T-cell (primary cell): Measurements from ENCODE around the gene CNTNAP2. TPM values are rescaled to one million over a fixed set of nuclear protein-coding genes. Genes with fewer than 3 reads are reported as not detected.

ENCODE experiments used
- ATAC-seq, 4 experiments: fragments of 200-7000 bp in 3 of 4; fragments of 150-1000 bp in 1 of 4; cut with Tn5 transposase; replicated peaks in 1 of 4; 1 replicate in 3 of 4; 2 replicates in 1 of 4; pipeline ENCODE4 v1.10.0; 2021; ENCODE audit warnings: moderate library complexity in 3 of 4, mild to moderate bottlenecking in 2 of 4, moderate number of reproducible peaks in 1 of 4
- CTCF ChIA-PET, 2 donors: fragments of 300-600 bp; sonication (Branson Sonifier 250); formaldehyde crosslinking; loops; one replicate each; lab custom pipeline; 2022; ENCODE audit warnings: antibody characterized with exemption in 2 of 2; lab: Charles Lee
- POLR2A ChIA-PET, 2 donors: fragments of 300-600 bp; sonication (Branson Sonifier 250); formaldehyde crosslinking; loops; one replicate each; lab custom pipeline; 2022; ENCODE audit warnings: antibody characterized with exemption in 2 of 2; lab: Charles Lee
- DNase-seq, 35 experiments: peaks; one replicate each; pipeline versions ENCODE4 v3.0.0 to v3.0.0-alpha.2; 2013 to 2023
- H3K27ac ChIP-seq: one replicate; pipeline ENCODE4 v1.5.1; 2013; ENCODE audit warnings: low read length
- H3K27me3 ChIP-seq, 2 experiments: replicated peaks in 1 of 2; 1 replicate in 1 of 2; 2 replicates in 1 of 2; pipeline versions ENCODE4 v1.6.1 to v1.7.0; 2013; ENCODE audit warnings: low read length in 1 of 2, mixed read lengths in 1 of 2; ENCODE audit not compliant: control insufficient read depth in 2 of 2, insufficient read depth in 2 of 2; ENCODE audit errors: extremely low read depth in 1 of 2
- H3K36me3 ChIP-seq, 2 donors: 1 replicate in 1 of 2; 2 replicates in 1 of 2; pipeline versions ENCODE4 v1.6.1 to v1.7.0; 2013; ENCODE audit warnings: low read length in 1 of 2; ENCODE audit not compliant: control insufficient read depth in 2 of 2, insufficient read depth in 1 of 2; ENCODE audit errors: extremely low read depth in 1 of 2
- H3K4me1 ChIP-seq, 2 experiments: 1 replicate in 1 of 2; 2 replicates in 1 of 2; pipeline versions ENCODE4 v1.6.1 to v1.7.0; 2013; ENCODE audit warnings: low read length in 2 of 2, mixed read lengths in 1 of 2; ENCODE audit not compliant: insufficient read depth in 2 of 2, control insufficient read depth in 1 of 2; ENCODE audit errors: extremely low read depth in 1 of 2
- H3K4me3 ChIP-seq, 2 donors: 1 replicate in 1 of 2; 2 replicates in 1 of 2; pipeline versions ENCODE4 v1.5.1 to v1.7.0; 2013; ENCODE audit warnings: mild to moderate bottlenecking in 2 of 2, low read length in 1 of 2, moderate library complexity in 1 of 2; ENCODE audit not compliant: control insufficient read depth in 1 of 2; ENCODE audit errors: extremely low read depth in 1 of 2
- H3K9me3 ChIP-seq: 2 replicates; pipeline ENCODE4 v1.7.0; 2013
- H3K27ac Mint-ChIP-seq, 2 donors: one replicate each; pipeline ENCODE4 v1.8.0; 2020 to 2021; ENCODE audit warnings: mild to moderate bottlenecking in 2 of 2, mixed read lengths in 2 of 2
- H3K27me3 Mint-ChIP-seq, 2 donors: one replicate each; pipeline ENCODE4 v1.8.0; 2021 to 2022; ENCODE audit warnings: mixed read lengths in 2 of 2
- H3K36me3 Mint-ChIP-seq: one replicate; pipeline ENCODE4 v1.8.0; 2021; ENCODE audit warnings: mixed read lengths
- H3K4me1 Mint-ChIP-seq, 3 donors: one replicate each; pipeline ENCODE4 v1.8.0; 2020 to 2022; ENCODE audit warnings: mixed read lengths in 3 of 3, mild to moderate bottlenecking in 1 of 3
- H3K4me3 Mint-ChIP-seq, 3 donors: one replicate each; pipeline ENCODE4 v1.8.0; 2020 to 2022; ENCODE audit warnings: mild to moderate bottlenecking in 3 of 3, mixed read lengths in 3 of 3, moderate library complexity in 3 of 3
- H3K9me3 Mint-ChIP-seq, 3 donors: one replicate each; pipeline ENCODE4 v1.8.0; 2020 to 2022; ENCODE audit warnings: mixed read lengths in 3 of 3
- WGBS: methylation state at CpG from one replicate; pipeline ENCODE4 v1.1.5; 2013; ENCODE audit warnings: missing lambda C conversion rate; ENCODE audit not compliant: insufficient coverage; 5-methylcytosine and 5-hydroxymethylcytosine counted together
- total RNA-seq, 35 experiments: library from RNA in 6 of 35; stranded (reverse) in 6 of 35; fragments of 120-200 nt in 1 of 35; gene quantifications; one replicate each; pipeline versions ENCODE4 v1.2.1 to v1.2.4 and lab custom pipeline; 2013 to 2026

Gene CNTNAP2
- total RNA-seq, 5 donors from 2014 or later (not counting 1 experiment from before 2014, with no cell fraction given) = 0.15 to 0.72 (median 0.21) TPM

DNA sequence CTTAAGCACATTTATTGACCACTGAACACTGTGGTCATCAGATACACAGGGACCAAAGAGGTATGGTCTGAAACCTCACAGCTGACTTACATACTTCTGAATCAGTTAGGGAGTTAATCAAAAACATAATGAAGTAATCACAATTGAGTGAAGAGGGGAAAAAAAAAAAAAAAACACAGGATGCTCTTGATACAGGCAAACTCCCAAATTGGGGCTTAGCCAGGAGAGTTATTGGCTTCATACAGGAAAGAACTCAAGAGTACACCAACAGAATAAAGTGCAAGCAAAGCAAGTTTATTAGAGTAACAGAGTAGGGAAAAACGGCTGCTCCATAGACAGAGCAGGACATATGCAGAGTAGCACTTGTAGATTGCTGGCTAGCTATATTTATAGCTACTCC is 917.0 kb downstream of the CNTNAP2 start:
- WGBS = no CpG with 5 or more reads among the region's 1 CpG

GRCh38 chr7:147041438-147041837 is 924.8 kb downstream of the CNTNAP2 start:
- Histone ChIP-seq H3K9me3 (no peaks in the 10 kb centered on the region), H3K27ac (no peak overlapping the region), H3K27me3 (no peaks in the 10 kb centered on the region), H3K4me1 (no peaks in the 10 kb centered on the region), H3K36me3 (no peaks in the 10 kb centered on the region), H3K4me3 (no peak overlapping the region)
- DNase-seq (no peak), ATAC-seq (no peak)
- Mint-ChIP-seq H3K4me3 (no peak overlapping the region), H3K27ac (no peak overlapping the region), H3K27me3 (no peaks in the 10 kb centered on the region), H3K9me3 (peaks cover 6 to 24% (median 18%) of the 10 kb centered on the region in 3 donors), H3K36me3 (no peaks in the 10 kb centered on the region), H3K4me1 (no peaks in the 10 kb centered on the region)
- ChIA-PET CTCF (no interaction called here), POLR2A (no interaction called here)
- WGBS = 60% methylated on average over 1 of the region's 2 CpGs

More for the DNA sequence above, 917.0 kb downstream of the CNTNAP2 start:
- no peaks in the 10 kb centered on the region for H3K36me3 Mint-ChIP-seq
- H3K27me3 Mint-ChIP-seq = no peaks in the 10 kb centered on the region
- Histone ChIP-seq H3K4me3 (no peak overlapping the region), H3K27ac (no peak overlapping the region), H3K36me3 (no peaks in the 10 kb centered on the region), H3K9me3 (no peaks in the 10 kb centered on the region), H3K27me3 (no peaks in the 10 kb centered on the region), H3K4me1 (no peaks in the 10 kb centered on the region)
- DNase-seq (no peak), ATAC-seq (no peak)
- no peaks in the 10 kb centered on the region for H3K4me1 Mint-ChIP-seq
- no peak overlapping the region for H3K27ac Mint-ChIP-seq
- CTCF ChIA-PET = no interaction called here
- POLR2A ChIA-PET = no interaction called here
- no peak overlapping the region for H3K4me3 Mint-ChIP-seq
- peaks cover 6 to 23% (median 14%) of the 10 kb centered on the region in 3 donors for H3K9me3 Mint-ChIP-seq

DNA sequence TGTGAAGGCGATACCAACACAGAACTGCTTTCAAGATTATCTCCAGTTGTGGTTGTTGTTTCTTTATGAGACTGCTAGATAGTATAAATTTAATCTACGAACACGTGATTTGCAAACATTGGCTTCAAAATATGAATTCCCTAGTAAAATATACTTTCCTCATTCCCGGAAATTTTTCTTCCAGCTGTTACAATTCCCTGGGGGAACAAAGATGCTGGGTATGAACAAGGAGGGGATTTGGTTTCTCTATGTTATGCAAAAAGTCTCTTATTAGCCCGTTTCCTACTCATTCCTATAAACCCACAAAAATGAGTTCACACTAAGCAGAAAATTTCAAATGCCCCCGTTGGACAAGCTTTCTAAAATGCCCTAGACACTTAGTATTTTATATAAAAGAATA is 928.3 kb downstream of the CNTNAP2 start:
- Histone ChIP-seq H3K4me1 (no peaks in the 10 kb centered on the region), H3K4me3 (no peak overlapping the region), H3K27ac (no peak overlapping the region), H3K27me3 (no peaks in the 10 kb centered on the region), H3K36me3 (no peaks in the 10 kb centered on the region), H3K9me3 (no peaks in the 10 kb centered on the region)
- H3K27ac Mint-ChIP-seq = no peak overlapping the region
- WGBS = no CpG with 5 or more reads among the region's 6 CpGs
- no peak overlapping the region for H3K4me3 Mint-ChIP-seq
- ATAC-seq (no peak), DNase-seq (no peak)
- POLR2A ChIA-PET = no interaction called here
- no peaks in the 10 kb centered on the region for H3K4me1 Mint-ChIP-seq
- peaks cover 10 to 20% (median 11%) of the 10 kb centered on the region in 3 donors for H3K9me3 Mint-ChIP-seq
- H3K27me3 Mint-ChIP-seq = no peaks in the 10 kb centered on the region
- CTCF ChIA-PET = interaction anchor here in 1 of 2 donors (0.6 kb wide), 1 partner anchor 1323 kb away, joined by 3 read pairs; no protein-coding TSS in a partner anchor
- H3K36me3 Mint-ChIP-seq = no peaks in the 10 kb centered on the region

DNA sequence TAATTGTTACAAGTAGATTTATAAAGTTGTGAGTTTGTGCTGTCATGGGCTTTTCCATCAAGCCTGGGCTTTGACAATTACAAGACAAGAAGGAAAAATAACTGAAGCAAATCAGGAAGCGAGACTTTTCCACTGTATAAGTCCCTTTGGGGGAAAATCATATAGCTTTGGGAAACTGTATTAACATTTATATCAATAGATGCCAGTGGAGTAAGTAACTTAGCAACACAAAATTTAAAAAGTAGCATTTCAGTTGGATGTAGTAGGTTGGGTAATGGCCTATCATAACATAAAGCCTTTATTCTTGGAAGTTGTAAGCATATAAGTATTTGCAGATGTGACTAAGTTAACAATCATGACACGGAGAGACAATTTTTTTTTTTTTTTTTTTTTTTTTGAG is 931.1 kb downstream of the CNTNAP2 start:
- POLR2A ChIA-PET = no interaction called here
- no peaks in the 10 kb centered on the region for H3K27me3 Mint-ChIP-seq
- H3K27ac ChIP-seq = no peak overlapping the region
- no peak overlapping the region for H3K4me3 ChIP-seq
- no peak overlapping the region for H3K4me3 Mint-ChIP-seq
- ATAC-seq (no peak), DNase-seq (no peak)
- no peaks in the 10 kb centered on the region for H3K4me1 ChIP-seq
- no CpG with 5 or more reads among the region's 2 CpGs for WGBS
- H3K9me3 Mint-ChIP-seq = peaks cover 4 to 16% (median 13%) of the 10 kb centered on the region in 3 donors
- H3K9me3 ChIP-seq = no peaks in the 10 kb centered on the region
- H3K27ac Mint-ChIP-seq = no peak overlapping the region
- H3K36me3 Mint-ChIP-seq = no peaks in the 10 kb centered on the region
- CTCF ChIA-PET = no interaction called here
- H3K27me3 ChIP-seq = no peaks in the 10 kb centered on the region
- H3K4me1 Mint-ChIP-seq = no peaks in the 10 kb centered on the region
- no peaks in the 10 kb centered on the region for H3K36me3 ChIP-seq

DNA sequence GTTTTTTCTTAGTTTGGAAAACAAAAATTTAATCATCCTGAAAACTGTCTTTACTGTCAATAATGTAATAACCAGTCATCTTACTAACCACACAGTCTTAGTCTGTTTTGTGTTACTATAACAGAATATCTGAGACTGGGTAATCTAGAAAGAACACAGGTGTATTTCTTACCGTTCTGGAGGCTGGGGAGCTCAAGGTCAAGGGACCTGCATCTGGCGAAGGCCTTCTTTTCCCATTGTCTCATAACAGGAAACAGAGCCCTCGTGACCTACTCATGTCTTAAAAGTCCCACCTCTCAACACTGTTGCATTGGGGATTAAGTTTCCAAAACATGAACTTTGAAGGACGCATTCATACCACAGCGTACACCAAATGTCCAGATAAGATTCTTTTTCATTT is 932.3 kb downstream of the CNTNAP2 start:
- Histone ChIP-seq H3K4me1 (no peaks in the 10 kb centered on the region), H3K4me3 (no peak overlapping the region), H3K27me3 (no peaks in the 10 kb centered on the region), H3K27ac (no peak overlapping the region), H3K36me3 (no peaks in the 10 kb centered on the region), H3K9me3 (no peaks in the 10 kb centered on the region)
- Mint-ChIP-seq H3K4me1 (no peaks in the 10 kb centered on the region), H3K4me3 (no peak overlapping the region), H3K36me3 (no peaks in the 10 kb centered on the region), H3K9me3 (peaks cover 4 to 20% (median 13%) of the 10 kb centered on the region in 3 donors), H3K27ac (no peak overlapping the region), H3K27me3 (no peaks in the 10 kb centered on the region)
- no peak for ATAC-seq
- DNase-seq = no peak
- WGBS = 90% methylated on average over 2 of the region's 5 CpGs
- POLR2A ChIA-PET = no interaction called here
- CTCF ChIA-PET = no interaction called here

DNA sequence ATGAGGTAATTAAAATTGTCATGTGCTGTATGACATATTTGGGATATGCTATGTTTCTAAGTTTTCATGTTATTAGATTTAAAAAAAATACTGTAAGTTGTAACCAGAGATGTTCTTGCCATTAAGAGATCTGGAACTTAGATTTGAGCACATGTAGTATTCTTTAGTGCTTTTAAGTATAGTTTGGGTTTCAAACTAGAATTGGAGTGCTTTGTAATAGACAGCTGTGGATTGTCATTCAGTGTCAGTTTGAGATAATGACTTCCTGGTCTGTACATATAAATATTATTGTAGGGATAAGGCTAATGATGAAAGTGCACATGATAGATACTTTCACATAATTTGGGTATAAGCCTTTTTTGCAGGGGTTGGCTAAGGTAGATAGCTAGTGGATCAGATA is 936.2 kb downstream of the CNTNAP2 start:
- ATAC-seq (no peak), DNase-seq (no peak)
- Histone ChIP-seq H3K4me1 (no peaks in the 10 kb centered on the region), H3K27ac (no peak overlapping the region), H3K4me3 (no peak overlapping the region), H3K9me3 (no peaks in the 10 kb centered on the region), H3K27me3 (no peaks in the 10 kb centered on the region), H3K36me3 (no peaks in the 10 kb centered on the region)
- POLR2A ChIA-PET = no interaction called here
- H3K9me3 Mint-ChIP-seq = peaks cover 0 to 19% (median 6%) of the 10 kb centered on the region in 3 donors
- no peaks in the 10 kb centered on the region for H3K36me3 Mint-ChIP-seq
- CTCF ChIA-PET = no interaction called here
- H3K27me3 Mint-ChIP-seq = no peaks in the 10 kb centered on the region
- no peaks in the 10 kb centered on the region for H3K4me1 Mint-ChIP-seq
- no peak overlapping the region for H3K27ac Mint-ChIP-seq
- no peak overlapping the region for H3K4me3 Mint-ChIP-seq

- no peaks in the 10 kb centered on the region for H3K4me1 Mint-ChIP-seq
- H3K27me3 Mint-ChIP-seq = no peaks in the 10 kb centered on the region
- H3K27ac ChIP-seq = no peak overlapping the region
- ATAC-seq = no peak
- H3K9me3 ChIP-seq = no peaks in the 10 kb centered on the region
- H3K27me3 ChIP-seq = no peaks in the 10 kb centered on the region
- no peaks in the 10 kb centered on the region for H3K4me1 ChIP-seq
- H3K4me3 Mint-ChIP-seq = no peak overlapping the region
- no peaks in the 10 kb centered on the region for H3K36me3 Mint-ChIP-seq
- H3K27ac Mint-ChIP-seq = no peak overlapping the region
- H3K9me3 Mint-ChIP-seq = peaks cover 0 to 14% (median 3%) of the 10 kb centered on the region in 3 donors
- no peak for DNase-seq
- POLR2A ChIA-PET = no interaction called here
- 88% methylated on average over 2 of the region's 5 CpGs for WGBS
- no peak overlapping the region for H3K4me3 ChIP-seq
- no peaks in the 10 kb centered on the region for H3K36me3 ChIP-seq
- CTCF ChIA-PET = no interaction called here
Observed at GRCh38 chr7:147053746-147054145, 937.1 kb downstream of the CNTNAP2 start.
